Measurements from ENCODE around the gene CFAP206. TPM values are rescaled to one million over a fixed set of nuclear protein-coding genes. Genes with fewer than 3 reads are reported as not detected.

The CFAP206 gene
- total RNA-seq, 1 experiment from 2014 or later, result not detected

DNA sequence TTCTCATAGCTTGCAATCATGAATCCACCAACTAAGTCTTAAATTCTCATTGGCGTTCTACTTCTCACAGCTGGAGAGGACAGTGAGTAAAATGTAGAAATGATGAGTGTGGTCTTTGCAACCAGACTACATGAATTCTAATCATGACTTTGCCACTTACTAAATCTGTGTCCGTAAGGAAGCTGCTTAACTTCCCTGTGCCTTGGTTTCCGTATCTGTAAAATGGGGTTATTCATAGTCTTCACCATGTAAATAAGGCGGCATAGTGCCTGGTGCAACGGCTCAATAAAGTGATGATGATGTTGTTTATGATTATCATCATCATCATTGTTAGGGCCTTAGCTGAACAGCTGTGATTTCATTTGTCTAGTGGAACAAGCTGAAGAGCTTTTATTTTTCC lies 12.6 kb downstream of the CFAP206 start:
- no peak overlapping the region for H3K14ac ChIP-seq (ENCODE audit: insufficient read depth, low read length)
- H3K4me2 ChIP-seq (ENCODE audit: insufficient read depth, insufficient read length, low read length), result no peak overlapping the region
- no peak overlapping the region for H3K27ac Mint-ChIP-seq
- H2AFZ ChIP-seq (ENCODE audit: low read length), result no peak overlapping the region
- no peak overlapping the region for H3K27ac ChIP-seq (ENCODE audit: insufficient read length, low read depth, low read length)
- no peak overlapping the region for H3K9ac ChIP-seq (ENCODE audit: extremely low read depth, insufficient read length, low read length)
- no peaks in the 10 kb centered on the region for H3K4me1 ChIP-seq (ENCODE audit: insufficient read depth, low read length)
- no peak overlapping the region for H2BK12ac ChIP-seq (ENCODE audit: insufficient read length, low read depth, low read length)
- no peaks in the 10 kb centered on the region for H3K4me1 Mint-ChIP-seq
- H3K23ac ChIP-seq (ENCODE audit: insufficient read length, low read depth, low read length), result no peak overlapping the region
- no peak overlapping the region for H2AK5ac ChIP-seq (ENCODE audit: insufficient read length, low read length)
- no peak overlapping the region for H2BK5ac ChIP-seq (ENCODE audit: insufficient read length, low read length)
- no peak overlapping the region for H4K91ac ChIP-seq (ENCODE audit: insufficient read length, low read depth, low read length)
- no peaks in the 10 kb centered on the region for H3K23me2 ChIP-seq (ENCODE audit: insufficient read length, low read depth, low read length, poor library complexity, severe bottlenecking)
- DNase-seq, result no peak
- no CpG with 5 or more reads among the region's 5 CpGs for WGBS (ENCODE audit: extremely low coverage, insufficient read length, low lambda C conversion rate)
- H3K56ac ChIP-seq (ENCODE audit: insufficient read length, low read depth, low read length), result no peak overlapping the region
- H3K9me3 ChIP-seq (ENCODE audit: control insufficient read depth, low read depth, low read length), result no peaks in the 10 kb centered on the region
- TF ChIP-seq, protein P1, sequence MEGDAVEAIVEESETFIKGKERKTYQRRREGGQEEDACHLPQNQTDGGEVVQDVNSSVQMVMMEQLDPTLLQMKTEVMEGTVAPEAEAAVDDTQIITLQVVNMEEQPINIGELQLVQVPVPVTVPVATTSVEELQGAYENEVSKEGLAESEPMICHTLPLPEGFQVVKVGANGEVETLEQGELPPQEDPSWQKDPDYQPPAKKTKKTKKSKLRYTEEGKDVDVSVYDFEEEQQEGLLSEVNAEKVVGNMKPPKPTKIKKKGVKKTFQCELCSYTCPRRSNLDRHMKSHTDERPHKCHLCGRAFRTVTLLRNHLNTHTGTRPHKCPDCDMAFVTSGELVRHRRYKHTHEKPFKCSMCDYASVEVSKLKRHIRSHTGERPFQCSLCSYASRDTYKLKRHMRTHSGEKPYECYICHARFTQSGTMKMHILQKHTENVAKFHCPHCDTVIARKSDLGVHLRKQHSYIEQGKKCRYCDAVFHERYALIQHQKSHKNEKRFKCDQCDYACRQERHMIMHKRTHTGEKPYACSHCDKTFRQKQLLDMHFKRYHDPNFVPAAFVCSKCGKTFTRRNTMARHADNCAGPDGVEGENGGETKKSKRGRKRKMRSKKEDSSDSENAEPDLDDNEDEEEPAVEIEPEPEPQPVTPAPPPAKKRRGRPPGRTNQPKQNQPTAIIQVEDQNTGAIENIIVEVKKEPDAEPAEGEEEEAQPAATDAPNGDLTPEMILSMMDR (conservative IDR thresholded peaks at IDR 0.05), result no peak
- H2BK15ac ChIP-seq (ENCODE audit: low read depth, low read length), result no peak overlapping the region
- no peak overlapping the region for H4K8ac ChIP-seq (replicated peaks; ENCODE audit: insufficient read length, low read depth, low read length)
- H4K20me1 ChIP-seq (ENCODE audit: control insufficient read depth, insufficient read depth, insufficient read length), result no peaks in the 10 kb centered on the region
- no peaks in the 10 kb centered on the region for H3K79me2 ChIP-seq (ENCODE audit: insufficient read depth, low read length)
- no peaks in the 10 kb centered on the region for H3K79me1 ChIP-seq (ENCODE audit: insufficient read depth, low read depth, low read length, poor library complexity, severe bottlenecking)
- no peak overlapping the region for H3T11ph ChIP-seq (ENCODE audit: low read length)
- no peak overlapping the region for H3K4me3 Mint-ChIP-seq
- H3K27me3 Mint-ChIP-seq (ENCODE audit: low read depth), result no peaks in the 10 kb centered on the region
- H3K9me3 Mint-ChIP-seq, result no peaks in the 10 kb centered on the region
- no peaks in the 10 kb centered on the region for H3K36me3 Mint-ChIP-seq (ENCODE audit: insufficient read depth in 1 of 3, low read depth in 3 of 3)
- no peak overlapping the region for H3K4ac ChIP-seq (ENCODE audit: low read depth, low read length)
- no peak overlapping the region for H2BK120ac ChIP-seq (ENCODE audit: low read depth, low read length, poor library complexity, severe bottlenecking)
- no peaks in the 10 kb centered on the region for H3K27me3 ChIP-seq (ENCODE audit: insufficient read depth, low read length)
- no peak overlapping the region for H4K5ac ChIP-seq (ENCODE audit: insufficient read length, low read depth, low read length)
- H3K18ac ChIP-seq (ENCODE audit: insufficient read length, low read depth, low read length), result no peak overlapping the region
- H2BK20ac ChIP-seq (ENCODE audit: low read depth, low read length, poor library complexity, severe bottlenecking), result no peak overlapping the region

Measured in H9 (cell line).